ENCODE measurements around the gene LUC7L.
"Not testable (repeated sequence)": the region's sequence is repeated elsewhere in the genome, so short reads cannot be mapped to it uniquely, and the experiment has no call there.

LUC7L gene

DNA sequence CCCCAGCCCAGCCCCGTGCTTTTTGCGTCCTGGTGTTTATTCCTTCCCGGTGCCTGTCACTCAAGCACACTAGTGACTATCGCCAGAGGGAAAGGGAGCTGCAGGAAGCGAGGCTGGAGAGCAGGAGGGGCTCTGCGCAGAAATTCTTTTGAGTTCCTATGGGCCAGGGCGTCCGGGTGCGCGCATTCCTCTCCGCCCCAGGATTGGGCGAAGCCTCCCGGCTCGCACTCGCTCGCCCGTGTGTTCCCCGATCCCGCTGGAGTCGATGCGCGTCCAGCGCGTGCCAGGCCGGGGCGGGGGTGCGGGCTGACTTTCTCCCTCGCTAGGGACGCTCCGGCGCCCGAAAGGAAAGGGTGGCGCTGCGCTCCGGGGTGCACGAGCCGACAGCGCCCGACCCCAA, 53.2 kb downstream of the LUC7L start:
- not testable (repeated sequence) for H3K4me2 ChIP-seq (ENCODE audit: low read length); H3K79me2 ChIP-seq (ENCODE audit: low read length); H4K20me1 ChIP-seq (ENCODE audit: insufficient read depth, low read length); H3K9me3 ChIP-seq (ENCODE audit: insufficient read depth, low read length); H3K9ac ChIP-seq (ENCODE audit: low read length); H3K4me1 ChIP-seq (ENCODE audit: low read length); H2AFZ ChIP-seq (ENCODE audit: low read depth, low read length); H3K36me3 ChIP-seq (replicated peaks; ENCODE audit: low read depth, low read length); H3K27ac ChIP-seq (ENCODE audit: low read length); H3K4me3 ChIP-seq (ENCODE audit: low read length); H3K27me3 ChIP-seq (ENCODE audit: low read depth, low read length)

DNA sequence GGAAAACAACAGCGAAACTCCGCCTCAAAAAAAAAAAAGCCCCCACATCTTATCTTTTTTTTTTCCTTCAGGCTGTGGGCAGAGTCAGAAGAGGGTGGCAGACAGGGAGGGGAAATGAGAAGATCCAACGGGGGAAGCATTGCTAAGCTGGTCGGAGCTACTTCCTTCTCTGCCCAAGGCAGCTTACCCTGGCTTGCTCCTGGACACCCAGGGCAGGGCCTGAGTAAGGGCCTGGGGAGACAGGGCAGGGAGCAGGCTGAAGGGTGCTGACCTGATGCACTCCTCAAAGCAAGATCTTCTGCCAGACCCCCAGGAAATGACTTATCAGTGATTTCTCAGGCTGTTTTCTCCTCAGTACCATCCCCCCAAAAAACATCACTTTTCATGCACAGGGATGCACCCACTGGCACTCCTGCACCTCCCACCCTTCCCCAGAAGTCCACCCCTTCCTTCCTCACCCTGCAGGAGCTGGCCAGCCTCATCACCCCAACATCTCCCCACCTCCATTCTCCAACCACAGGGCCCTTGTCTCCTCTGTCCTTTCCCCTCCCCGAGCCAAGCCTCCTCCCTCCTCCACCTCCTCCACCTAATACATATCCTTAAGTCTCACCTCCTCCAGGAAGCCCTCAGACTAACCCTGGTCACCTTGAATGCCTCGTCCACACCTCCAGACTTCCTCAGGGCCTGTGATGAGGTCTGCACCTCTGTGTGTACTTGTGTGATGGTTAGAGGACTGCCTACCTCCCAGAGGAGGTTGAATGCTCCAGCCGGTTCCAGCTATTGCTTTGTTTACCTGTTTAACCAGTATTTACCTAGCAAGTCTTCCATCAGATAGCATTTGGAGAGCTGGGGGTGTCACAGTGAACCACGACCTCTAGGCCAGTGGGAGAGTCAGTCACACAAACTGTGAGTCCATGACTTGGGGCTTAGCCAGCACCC, 54.0 kb downstream of the LUC7L start:
- Histone ChIP-seq H3K4me2 (ENCODE audit: low read length) (no peak overlapping the region), H2AFZ (ENCODE audit: low read depth, low read length) (no peak overlapping the region), H3K36me3 (replicated peaks; ENCODE audit: low read depth, low read length) (no peaks in the 10 kb centered on the region), H3K4me1 (ENCODE audit: low read length) (no peaks in the 10 kb centered on the region), H3K27me3 (ENCODE audit: low read depth, low read length) (no peaks in the 10 kb centered on the region), H3K9ac (ENCODE audit: low read length) (no peak overlapping the region), H3K4me3 (ENCODE audit: low read length) (no peak overlapping the region), H3K79me2 (ENCODE audit: low read length) (no peaks in the 10 kb centered on the region), H3K27ac (ENCODE audit: low read length) (no peak overlapping the region), H4K20me1 (ENCODE audit: insufficient read depth, low read length) (no peaks in the 10 kb centered on the region), H3K9me3 (ENCODE audit: insufficient read depth, low read length) (no peaks in the 10 kb centered on the region)
- no peak for TF ChIP-seq EZH2phosphoT487 (IDR thresholded peaks at IDR 0.05; ENCODE audit: low read depth)
- TF ChIP-seq, protein P1, sequence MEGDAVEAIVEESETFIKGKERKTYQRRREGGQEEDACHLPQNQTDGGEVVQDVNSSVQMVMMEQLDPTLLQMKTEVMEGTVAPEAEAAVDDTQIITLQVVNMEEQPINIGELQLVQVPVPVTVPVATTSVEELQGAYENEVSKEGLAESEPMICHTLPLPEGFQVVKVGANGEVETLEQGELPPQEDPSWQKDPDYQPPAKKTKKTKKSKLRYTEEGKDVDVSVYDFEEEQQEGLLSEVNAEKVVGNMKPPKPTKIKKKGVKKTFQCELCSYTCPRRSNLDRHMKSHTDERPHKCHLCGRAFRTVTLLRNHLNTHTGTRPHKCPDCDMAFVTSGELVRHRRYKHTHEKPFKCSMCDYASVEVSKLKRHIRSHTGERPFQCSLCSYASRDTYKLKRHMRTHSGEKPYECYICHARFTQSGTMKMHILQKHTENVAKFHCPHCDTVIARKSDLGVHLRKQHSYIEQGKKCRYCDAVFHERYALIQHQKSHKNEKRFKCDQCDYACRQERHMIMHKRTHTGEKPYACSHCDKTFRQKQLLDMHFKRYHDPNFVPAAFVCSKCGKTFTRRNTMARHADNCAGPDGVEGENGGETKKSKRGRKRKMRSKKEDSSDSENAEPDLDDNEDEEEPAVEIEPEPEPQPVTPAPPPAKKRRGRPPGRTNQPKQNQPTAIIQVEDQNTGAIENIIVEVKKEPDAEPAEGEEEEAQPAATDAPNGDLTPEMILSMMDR (IDR thresholded peaks at IDR 0.05; ENCODE audit: low read depth, low read length), result no peak

DNA sequence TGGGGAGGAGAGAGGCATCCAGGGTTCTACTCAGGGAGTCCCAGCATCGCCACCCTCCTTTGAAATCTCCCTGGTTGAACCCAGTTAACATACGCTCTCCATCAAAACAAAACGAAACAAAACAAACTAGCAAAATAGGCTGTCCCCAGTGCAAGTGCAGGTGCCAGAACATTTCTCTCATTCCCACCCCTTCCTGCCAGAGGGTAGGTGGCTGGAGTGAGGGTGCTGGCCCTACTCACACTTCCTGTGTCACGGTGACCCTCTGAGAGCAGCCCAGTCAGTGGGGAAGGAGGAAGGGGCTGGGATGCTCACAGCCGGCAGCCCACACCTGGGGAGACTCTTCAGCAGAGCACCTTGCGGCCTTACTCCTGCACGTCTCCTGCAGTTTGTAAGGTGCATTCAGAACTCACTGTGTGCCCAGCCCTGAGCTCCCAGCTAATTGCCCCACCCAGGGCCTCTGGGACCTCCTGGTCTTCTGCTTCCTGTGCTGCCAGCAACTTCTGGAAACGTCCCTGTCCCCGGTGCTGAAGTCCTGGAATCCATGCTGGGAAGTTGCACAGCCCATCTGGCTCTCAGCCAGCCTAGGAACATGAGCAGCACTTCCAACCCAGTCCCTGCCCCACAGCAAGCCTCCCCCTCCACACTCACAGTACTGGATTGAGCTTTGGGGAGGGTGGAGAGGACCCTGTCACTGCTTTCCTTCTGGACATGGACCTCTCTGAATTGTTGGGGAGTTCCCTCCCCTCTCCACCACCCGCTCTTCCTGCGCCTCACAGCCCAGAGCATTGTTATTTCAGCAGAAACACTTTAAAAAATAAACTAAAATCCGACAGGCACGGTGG, 55.1 kb downstream of the LUC7L start:
- H3K4me3 ChIP-seq (ENCODE audit: low read length); H3K9ac ChIP-seq (ENCODE audit: low read length); H3K4me2 ChIP-seq (ENCODE audit: low read length); H3K4me1 ChIP-seq (ENCODE audit: low read length); H3K36me3 ChIP-seq (replicated peaks; ENCODE audit: low read depth, low read length); H3K9me3 ChIP-seq (ENCODE audit: insufficient read depth, low read length); H4K20me1 ChIP-seq (ENCODE audit: insufficient read depth, low read length); H3K27me3 ChIP-seq (ENCODE audit: low read depth, low read length); H3K27ac ChIP-seq (ENCODE audit: low read length); H2AFZ ChIP-seq (ENCODE audit: low read depth, low read length); H3K79me2 ChIP-seq (ENCODE audit: low read length): not testable (repeated sequence)

DNA sequence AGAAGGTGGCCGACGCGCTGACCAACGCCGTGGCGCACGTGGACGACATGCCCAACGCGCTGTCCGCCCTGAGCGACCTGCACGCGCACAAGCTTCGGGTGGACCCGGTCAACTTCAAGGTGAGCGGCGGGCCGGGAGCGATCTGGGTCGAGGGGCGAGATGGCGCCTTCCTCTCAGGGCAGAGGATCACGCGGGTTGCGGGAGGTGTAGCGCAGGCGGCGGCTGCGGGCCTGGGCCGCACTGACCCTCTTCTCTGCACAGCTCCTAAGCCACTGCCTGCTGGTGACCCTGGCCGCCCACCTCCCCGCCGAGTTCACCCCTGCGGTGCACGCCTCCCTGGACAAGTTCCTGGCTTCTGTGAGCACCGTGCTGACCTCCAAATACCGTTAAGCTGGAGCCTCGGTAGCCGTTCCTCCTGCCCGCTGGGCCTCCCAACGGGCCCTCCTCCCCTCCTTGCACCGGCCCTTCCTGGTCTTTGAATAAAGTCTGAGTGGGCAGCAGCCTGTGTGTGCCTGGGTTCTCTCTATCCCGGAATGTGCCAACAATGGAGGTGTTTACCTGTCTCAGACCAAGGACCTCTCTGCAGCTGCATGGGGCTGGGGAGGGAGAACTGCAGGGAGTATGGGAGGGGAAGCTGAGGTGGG, 55.9 kb downstream of the LUC7L start:
- H3K4me1 ChIP-seq (ENCODE audit: low read length); H3K4me2 ChIP-seq (ENCODE audit: low read length): not testable (repeated sequence)

DNA sequence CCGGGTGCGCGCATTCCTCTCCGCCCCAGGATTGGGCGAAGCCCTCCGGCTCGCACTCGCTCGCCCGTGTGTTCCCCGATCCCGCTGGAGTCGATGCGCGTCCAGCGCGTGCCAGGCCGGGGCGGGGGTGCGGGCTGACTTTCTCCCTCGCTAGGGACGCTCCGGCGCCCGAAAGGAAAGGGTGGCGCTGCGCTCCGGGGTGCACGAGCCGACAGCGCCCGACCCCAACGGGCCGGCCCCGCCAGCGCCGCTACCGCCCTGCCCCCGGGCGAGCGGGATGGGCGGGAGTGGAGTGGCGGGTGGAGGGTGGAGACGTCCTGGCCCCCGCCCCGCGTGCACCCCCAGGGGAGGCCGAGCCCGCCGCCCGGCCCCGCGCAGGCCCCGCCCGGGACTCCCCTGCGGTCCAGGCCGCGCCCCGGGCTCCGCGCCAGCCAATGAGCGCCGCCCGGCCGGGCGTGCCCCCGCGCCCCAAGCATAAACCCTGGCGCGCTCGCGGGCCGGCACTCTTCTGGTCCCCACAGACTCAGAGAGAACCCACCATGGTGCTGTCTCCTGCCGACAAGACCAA, 56.8 kb downstream of the LUC7L start, which contains the start of gene HBA2:
TSS of gene HBA2 (plus strand) at position 503 of the 568 bp plus-strand sequence. CDS start at position 540, 37 bp downstream.
- not testable (repeated sequence) for H2AFZ ChIP-seq (ENCODE audit: low read depth, low read length); H3K36me3 ChIP-seq (replicated peaks; ENCODE audit: low read depth, low read length); H3K27ac ChIP-seq (ENCODE audit: low read length); H3K27me3 ChIP-seq (ENCODE audit: low read depth, low read length); H3K4me3 ChIP-seq (ENCODE audit: low read length); H4K20me1 ChIP-seq (ENCODE audit: insufficient read depth, low read length); H3K9me3 ChIP-seq (ENCODE audit: insufficient read depth, low read length); H3K79me2 ChIP-seq (ENCODE audit: low read length); H3K9ac ChIP-seq (ENCODE audit: low read length); H3K4me1 ChIP-seq (ENCODE audit: low read length); H3K4me2 ChIP-seq (ENCODE audit: low read length)

More for the DNA sequence above, 55.9 kb downstream of the LUC7L start:
- not testable (repeated sequence) for H2AFZ ChIP-seq (ENCODE audit: low read depth, low read length); H3K9ac ChIP-seq (ENCODE audit: low read length); H4K20me1 ChIP-seq (ENCODE audit: insufficient read depth, low read length); H3K79me2 ChIP-seq (ENCODE audit: low read length); H3K36me3 ChIP-seq (replicated peaks; ENCODE audit: low read depth, low read length); H3K9me3 ChIP-seq (ENCODE audit: insufficient read depth, low read length); H3K27ac ChIP-seq (ENCODE audit: low read length); H3K4me3 ChIP-seq (ENCODE audit: low read length); H3K27me3 ChIP-seq (ENCODE audit: low read depth, low read length)
